IPS DF 6.9 (cell line): Measurements from ENCODE around the gene FTSJ3.

Experiments used
- DNase-seq: peaks from one replicate; pipeline ENCODE4 v3.0.0-alpha.2; 2013; ENCODE audit warnings: low read depth, low spot score
- H3K27ac ChIP-seq: one replicate; pipeline ENCODE4 v1.5.1; 2013; ENCODE audit warnings: low read length, control low read depth
- H3K27me3 ChIP-seq: 2 replicates; pipeline ENCODE4 v1.6.1; 2013; ENCODE audit warnings: mild to moderate bottlenecking, low read length; ENCODE audit not compliant: control insufficient read depth, insufficient read depth
- H3K36me3 ChIP-seq: 2 replicates; pipeline ENCODE4 v1.6.1; 2013; ENCODE audit warnings: low read length; ENCODE audit not compliant: control insufficient read depth, insufficient read depth
- H3K4me1 ChIP-seq: 2 replicates; pipeline ENCODE4 v1.6.1; 2013; ENCODE audit warnings: low read length; ENCODE audit not compliant: control insufficient read depth, insufficient read depth
- H3K4me3 ChIP-seq: 2 replicates; pipeline ENCODE4 v1.5.1; 2013; ENCODE audit warnings: mild to moderate bottlenecking, low read length
- H3K9me3 ChIP-seq: 2 replicates; pipeline ENCODE4 v1.6.1; 2013; ENCODE audit warnings: low read length, inconsistent platforms; ENCODE audit not compliant: control insufficient read depth, insufficient read depth
- WGBS: extraction: QIAGEN DNeasy Blood & Tissue Kit; methylation state at CpG from one replicate; pipeline ENCODE4 v1.1.7; 2013; ENCODE audit warnings: mixed read lengths, missing lambda C conversion rate; ENCODE audit not compliant: insufficient read length, insufficient coverage; 5-methylcytosine and 5-hydroxymethylcytosine counted together

FTSJ3 gene

DNA sequence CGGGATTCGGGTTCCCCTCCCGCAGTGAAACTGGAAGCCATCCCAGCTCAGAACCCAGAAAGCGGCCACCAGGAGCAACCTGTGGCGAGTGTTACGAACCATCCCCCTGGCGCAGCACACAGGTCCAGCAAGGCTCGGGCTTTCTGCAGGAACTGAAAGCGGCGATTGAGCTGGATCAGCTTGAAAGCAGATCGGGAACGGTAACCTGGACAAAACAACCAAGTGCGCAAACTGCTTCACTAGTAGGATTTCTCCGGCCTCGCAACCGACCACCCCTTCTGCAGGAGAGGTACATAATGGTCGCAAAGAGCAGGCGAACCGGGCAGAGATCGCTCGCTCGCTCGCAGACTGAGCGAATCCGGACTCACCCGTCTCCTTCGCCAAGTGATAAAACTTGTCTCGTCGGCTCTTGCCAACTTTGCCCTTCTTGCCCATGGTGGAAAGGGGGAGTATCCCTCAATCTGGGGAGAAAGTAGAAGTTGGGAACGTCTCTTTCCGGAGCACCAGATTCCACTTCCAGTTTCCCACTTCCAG lies 928 bp downstream of the FTSJ3 start:
- no peaks in the 10 kb centered on the region for H3K27me3 ChIP-seq
- peak overlapping the region; percentile 89 for H3K4me3 ChIP-seq
- peaks cover 46% of the 10 kb centered on the region for H3K36me3 ChIP-seq
- no peak overlapping the region for H3K27ac ChIP-seq
- WGBS: no CpG with 5 or more reads among the region's 31 CpGs
- no peaks in the 10 kb centered on the region for H3K9me3 ChIP-seq
- H3K4me1 ChIP-seq: no peaks in the 10 kb centered on the region
- DNase-seq: no peak

DNA sequence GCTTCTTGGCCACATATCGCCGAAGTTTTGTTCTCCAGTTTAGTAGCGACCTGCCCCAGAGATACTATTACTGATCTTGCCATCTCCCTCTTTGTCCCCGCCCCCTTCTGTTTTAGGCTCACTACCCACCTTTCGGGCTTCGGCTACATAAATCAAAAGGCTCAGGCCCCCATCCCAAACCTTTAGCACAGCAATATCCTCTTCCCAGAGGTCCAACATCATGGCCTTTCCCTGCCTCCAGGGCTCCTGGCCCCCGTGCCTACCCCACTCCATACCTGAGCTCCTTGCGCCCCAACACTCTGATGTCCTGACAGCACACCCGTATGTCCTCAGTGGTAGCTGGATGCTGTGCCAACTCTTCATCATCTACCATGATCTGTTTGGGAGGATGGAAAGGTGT lies 3.1 kb downstream of the FTSJ3 start:
- Histone ChIP-seq H3K27me3 (no peaks in the 10 kb centered on the region), H3K27ac (no peak overlapping the region), H3K4me3 (no peak overlapping the region), H3K36me3 (peaks cover 38% of the 10 kb centered on the region), H3K9me3 (no peaks in the 10 kb centered on the region), H3K4me1 (no peaks in the 10 kb centered on the region)
- WGBS: no CpG with 5 or more reads among the region's 9 CpGs
- DNase-seq: no peak

DNA sequence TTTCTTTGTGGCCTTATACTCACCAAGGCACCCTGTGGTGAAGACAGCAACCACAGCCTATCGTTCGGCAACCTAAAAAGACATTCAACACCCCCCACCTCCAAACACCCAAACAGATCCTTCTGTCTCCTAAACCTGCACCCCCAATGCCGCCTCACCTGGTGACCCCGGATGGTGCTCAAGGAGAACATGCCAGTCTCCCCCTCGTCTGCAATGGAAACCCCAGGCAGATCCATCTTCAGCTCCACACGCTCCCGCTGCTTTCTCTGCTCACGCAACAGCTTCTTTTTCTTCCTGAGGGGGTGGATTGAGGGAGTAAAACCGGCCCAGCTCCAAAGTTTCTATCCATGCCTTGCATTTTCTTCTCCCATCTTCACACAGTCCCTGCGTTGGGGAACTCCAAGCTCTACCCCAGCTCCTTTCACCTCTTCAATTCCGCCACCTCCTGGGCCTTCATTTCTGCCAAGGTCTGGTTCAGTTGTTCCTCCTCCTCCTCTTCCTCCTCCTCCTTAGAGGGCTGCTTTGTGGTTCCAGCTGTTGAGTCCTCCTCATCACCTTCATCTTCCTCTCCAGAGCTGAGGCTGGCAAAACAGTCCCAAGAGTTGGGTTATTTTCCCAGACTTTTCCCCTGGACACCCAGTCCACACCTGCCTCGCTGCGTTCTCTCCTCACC lies 3.7 kb downstream of the FTSJ3 start:
- H3K36me3 ChIP-seq: peaks cover 39% of the 10 kb centered on the region
- no CpG with 5 or more reads among the region's 13 CpGs for WGBS
- H3K27ac ChIP-seq: no peak overlapping the region
- no peaks in the 10 kb centered on the region for H3K4me1 ChIP-seq
- no peak overlapping the region for H3K4me3 ChIP-seq
- no peak for DNase-seq
- H3K9me3 ChIP-seq: no peaks in the 10 kb centered on the region
- no peaks in the 10 kb centered on the region for H3K27me3 ChIP-seq

DNA sequence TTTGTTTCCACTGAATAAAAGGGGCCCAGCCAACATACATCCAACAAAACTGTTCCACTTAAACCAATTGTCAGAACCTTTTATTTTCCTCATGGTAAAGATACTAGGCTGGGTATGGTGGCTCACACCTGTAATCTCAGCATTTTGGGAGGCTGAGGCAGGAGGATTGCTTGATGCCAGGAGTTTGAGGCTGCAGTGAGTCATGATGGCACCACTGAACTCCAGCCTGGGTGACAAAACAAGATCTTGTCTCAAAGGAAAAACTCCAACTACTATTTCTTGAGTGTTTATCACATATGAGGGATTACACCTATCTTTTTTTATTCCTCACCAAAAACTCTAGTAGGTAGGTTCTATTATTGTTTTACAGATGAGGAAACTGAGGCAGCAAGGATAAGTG lies 4.9 kb downstream of the FTSJ3 start:
- no peaks in the 10 kb centered on the region for H3K4me1 ChIP-seq
- peaks cover 52% of the 10 kb centered on the region for H3K36me3 ChIP-seq
- H3K4me3 ChIP-seq: no peak overlapping the region
- no peaks in the 10 kb centered on the region for H3K27me3 ChIP-seq
- no peaks in the 10 kb centered on the region for H3K9me3 ChIP-seq
- no peak for DNase-seq
- no peak overlapping the region for H3K27ac ChIP-seq

DNA sequence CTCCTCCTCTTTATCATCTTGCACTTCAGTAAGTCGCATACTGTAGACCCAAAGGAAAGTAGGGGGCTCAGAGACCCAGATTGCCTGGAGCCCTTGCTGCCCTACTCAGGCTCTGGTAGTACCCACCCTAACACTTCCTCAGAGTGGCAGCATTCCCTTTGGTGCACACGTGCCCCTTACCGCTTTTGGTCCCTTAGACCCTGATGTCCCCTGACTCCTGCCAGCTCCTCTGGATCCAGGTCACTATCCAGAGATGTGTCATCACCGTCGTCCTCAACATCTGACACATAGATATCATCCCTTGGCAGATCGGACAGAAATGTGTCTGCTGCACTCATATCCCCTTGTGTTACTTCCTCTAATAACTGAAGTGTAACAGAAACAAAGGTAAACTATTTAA lies 5.7 kb downstream of the FTSJ3 start:
- Histone ChIP-seq H3K4me3 (no peak overlapping the region), H3K27ac (no peak overlapping the region), H3K4me1 (no peaks in the 10 kb centered on the region), H3K27me3 (no peaks in the 10 kb centered on the region), H3K9me3 (no peaks in the 10 kb centered on the region), H3K36me3 (peaks cover 53% of the 10 kb centered on the region)
- WGBS: no CpG with 5 or more reads among the region's 6 CpGs
- DNase-seq: no peak

DNA sequence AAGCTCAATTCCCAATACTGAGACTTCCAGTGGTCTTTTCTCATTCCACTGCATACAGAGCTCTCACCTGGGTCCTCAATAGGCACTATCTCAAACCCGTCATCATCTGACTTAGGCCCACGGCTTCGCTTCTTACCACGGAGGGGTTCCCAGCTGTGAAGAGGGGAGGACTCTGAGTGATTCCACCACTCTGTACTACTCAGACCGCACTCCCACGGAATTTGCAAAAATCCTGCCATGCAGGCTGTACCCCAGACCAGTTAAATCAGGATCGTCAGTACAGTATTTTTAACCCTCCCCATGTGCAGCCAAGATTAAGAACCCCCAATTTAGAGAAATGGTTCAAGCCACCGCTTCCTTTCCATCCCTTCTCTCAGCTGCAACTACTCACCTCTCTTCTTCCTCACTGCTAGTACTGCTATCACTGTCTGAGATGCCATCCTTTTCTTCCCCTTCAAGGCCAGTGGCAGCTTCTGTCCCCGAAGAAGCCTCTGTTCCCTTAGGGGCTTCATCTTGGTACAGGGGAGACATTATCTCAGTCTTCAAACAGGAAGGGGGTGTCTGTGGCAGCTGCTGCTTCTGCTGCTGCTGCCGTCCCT lies 6.4 kb downstream of the FTSJ3 start:
- H3K9me3 ChIP-seq: no peaks in the 10 kb centered on the region
- no peak for DNase-seq
- no peak overlapping the region for H3K4me3 ChIP-seq
- peaks cover 59% of the 10 kb centered on the region for H3K36me3 ChIP-seq
- H3K27ac ChIP-seq: no peak overlapping the region
- no peaks in the 10 kb centered on the region for H3K4me1 ChIP-seq
- no peaks in the 10 kb centered on the region for H3K27me3 ChIP-seq
- WGBS: no CpG with 5 or more reads among the region's 10 CpGs

DNA sequence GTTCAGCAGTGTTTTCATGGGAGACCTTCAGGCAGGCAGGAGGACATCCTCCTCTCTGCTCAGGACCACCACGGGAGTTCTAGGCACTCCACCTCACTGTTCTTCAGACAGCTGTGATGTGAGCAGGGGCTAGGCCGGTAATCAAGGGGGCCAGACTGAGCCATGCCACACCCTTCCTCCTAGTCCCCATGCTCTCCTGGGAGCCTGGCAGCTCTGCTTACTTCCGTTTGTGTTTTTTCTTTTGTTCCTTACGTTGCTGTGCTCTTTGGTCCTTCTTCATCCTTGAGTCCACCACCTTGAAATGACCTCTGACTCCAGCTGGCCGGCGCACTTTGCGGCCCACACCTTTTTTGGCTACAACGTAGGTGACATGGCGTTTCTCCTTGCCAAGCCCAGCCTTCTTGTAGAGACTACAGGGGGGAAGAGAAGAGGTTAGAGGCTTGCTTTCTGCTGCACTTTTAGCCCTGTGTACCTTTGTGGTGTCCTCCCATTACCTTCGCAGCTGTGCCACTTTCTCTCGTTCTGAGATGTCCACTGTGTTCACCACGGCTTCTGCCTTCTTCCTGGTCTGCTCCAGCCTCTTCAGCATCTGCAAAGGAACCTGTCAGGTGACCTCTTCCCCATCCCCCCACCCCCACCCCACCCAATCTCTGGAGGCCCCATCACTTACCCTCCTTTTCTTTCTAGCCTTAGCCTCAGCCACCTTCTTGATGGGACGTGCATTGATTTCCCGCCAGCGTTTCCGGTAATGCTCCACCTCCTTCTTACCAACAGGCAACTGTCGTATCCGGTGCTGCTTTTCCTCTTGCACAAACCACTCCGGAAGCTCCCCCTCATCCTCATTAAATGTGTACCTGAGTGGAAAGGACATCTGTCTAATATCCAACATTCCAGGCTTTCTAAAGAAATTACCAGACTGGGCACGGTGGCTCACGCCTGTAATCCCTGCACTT lies 7.6 kb downstream of the FTSJ3 start:
- H3K9me3 ChIP-seq: no peaks in the 10 kb centered on the region
- H3K27me3 ChIP-seq: no peaks in the 10 kb centered on the region
- WGBS: no CpG with 5 or more reads among the region's 21 CpGs
- no peak overlapping the region for H3K4me3 ChIP-seq
- no peak for DNase-seq
- H3K36me3 ChIP-seq: peaks cover 67% of the 10 kb centered on the region
- H3K27ac ChIP-seq: no peak overlapping the region
- H3K4me1 ChIP-seq: no peaks in the 10 kb centered on the region

DNA sequence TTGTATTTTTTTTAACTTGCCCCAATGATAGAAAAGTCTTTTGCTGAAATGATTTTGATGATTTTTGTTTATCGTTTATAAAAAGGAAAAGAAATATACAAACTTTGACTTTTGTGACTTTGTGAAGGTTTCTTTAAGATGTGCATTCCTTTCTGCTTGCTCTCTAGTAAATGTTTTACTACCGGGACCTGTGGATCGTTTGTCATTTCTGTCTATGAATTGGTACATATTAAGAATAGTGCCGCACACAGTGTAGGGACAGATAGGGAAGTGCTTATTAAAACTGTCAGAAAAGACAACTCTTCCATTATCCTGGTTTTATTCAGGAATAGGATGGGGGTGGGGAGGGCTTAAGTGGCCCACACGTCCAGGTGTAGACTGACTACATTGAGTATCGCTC lies 8.3 kb downstream of the FTSJ3 start:
- no peak overlapping the region for H3K4me3 ChIP-seq
- 100% methylated on average over 1 of the region's 6 CpGs for WGBS
- no peak overlapping the region for H3K27ac ChIP-seq
- H3K9me3 ChIP-seq: no peaks in the 10 kb centered on the region
- no peak for DNase-seq
- no peaks in the 10 kb centered on the region for H3K4me1 ChIP-seq
- no peaks in the 10 kb centered on the region for H3K27me3 ChIP-seq
- H3K36me3 ChIP-seq: peaks cover 68% of the 10 kb centered on the region

DNA sequence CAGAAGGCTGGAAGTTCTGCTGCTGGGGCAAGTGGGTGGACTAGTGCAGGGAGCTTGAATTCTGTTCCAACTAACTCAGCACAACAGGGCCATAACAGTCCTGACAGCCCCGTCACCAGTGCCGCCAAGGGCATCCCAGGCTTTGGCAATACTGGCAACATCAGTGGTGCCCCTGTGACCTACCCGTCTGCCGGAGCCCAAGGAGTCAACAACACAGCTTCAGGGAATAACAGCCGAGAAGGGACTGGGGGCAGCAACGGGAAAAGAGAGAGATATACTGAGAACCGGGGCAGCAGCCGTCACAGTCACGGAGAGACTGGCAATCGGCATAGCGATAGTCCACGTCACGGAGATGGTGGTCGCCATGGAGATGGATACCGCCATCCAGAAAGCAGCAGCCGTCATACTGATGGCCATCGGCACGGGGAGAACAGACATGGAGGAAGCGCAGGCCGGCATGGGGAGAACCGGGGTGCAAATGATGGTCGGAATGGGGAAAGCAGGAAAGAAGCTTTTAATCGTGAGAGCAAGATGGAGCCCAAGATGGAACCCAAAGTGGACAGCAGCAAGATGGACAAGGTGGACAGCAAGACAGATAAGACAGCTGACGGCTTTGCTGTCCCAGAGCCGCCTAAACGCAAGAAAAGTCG lies 9.6 kb downstream of the FTSJ3 start:
- H3K4me3 ChIP-seq: no peak overlapping the region
- no CpG with 5 or more reads among the region's 27 CpGs for WGBS
- H3K36me3 ChIP-seq: peaks cover 67% of the 10 kb centered on the region
- no peak overlapping the region for H3K27ac ChIP-seq
- no peaks in the 10 kb centered on the region for H3K9me3 ChIP-seq
- no peaks in the 10 kb centered on the region for H3K4me1 ChIP-seq
- DNase-seq: no peak
- no peaks in the 10 kb centered on the region for H3K27me3 ChIP-seq

DNA sequence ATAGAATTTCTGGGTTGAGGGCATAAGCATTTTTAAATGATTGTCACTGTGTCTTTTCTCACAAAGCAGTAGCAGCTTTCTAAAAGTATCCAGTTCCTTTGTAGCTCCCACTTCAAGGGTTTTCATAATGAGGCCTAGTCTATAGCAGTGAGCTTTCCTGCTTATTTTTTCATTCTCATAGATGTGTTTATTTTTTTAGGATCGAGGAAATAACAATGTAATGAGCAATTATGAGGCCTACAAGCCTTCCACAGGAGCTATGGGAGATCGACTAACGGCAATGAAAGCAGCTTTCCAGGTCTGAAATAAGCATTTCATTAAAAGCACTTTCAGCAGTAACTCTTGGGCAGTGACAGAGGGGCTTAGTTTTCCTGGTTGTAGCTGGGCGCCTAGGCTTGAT lies 10.8 kb downstream of the FTSJ3 start:
- no peak for DNase-seq
- Histone ChIP-seq H3K27ac (no peak overlapping the region), H3K27me3 (no peaks in the 10 kb centered on the region), H3K4me3 (no peak overlapping the region), H3K36me3 (peaks cover 69% of the 10 kb centered on the region), H3K4me1 (no peaks in the 10 kb centered on the region), H3K9me3 (no peaks in the 10 kb centered on the region)
- WGBS: no CpG with 5 or more reads among the region's 4 CpGs
